ENCODE measurements around the gene EVI5.
"Not testable (repeated sequence)": the region's sequence is repeated elsewhere in the genome, so short reads cannot be mapped to it uniquely, and the experiment has no call there.

Gene EVI5

GRCh38 chr1:92585831-92586230, 199.1 kb downstream of the EVI5 start:
- TF ChIP-seq YY1 (IDR thresholded peaks at IDR 0.05; ENCODE audit: insufficient read depth, insufficient read length): no peak
- TF ChIP-seq SUZ12 (IDR thresholded peaks at IDR 0.05; ENCODE audit: extremely low read depth, insufficient read depth, insufficient read length): no peak
- peaks cover 2% of the 10 kb centered on the region for H3K36me3 ChIP-seq (ENCODE audit: insufficient read depth, insufficient read length, low read length)
- no peak overlapping the region for H3K9ac ChIP-seq (ENCODE audit: insufficient read length, low read depth)
- DNase-seq (ENCODE audit: low read depth, low spot score): no peak
- H3K9me3 ChIP-seq (ENCODE audit: insufficient read depth, low read length): peaks cover 20% of the 10 kb centered on the region
- H3K27me3 ChIP-seq (ENCODE audit: insufficient read depth, insufficient read length): no peaks in the 10 kb centered on the region
- no peaks in the 10 kb centered on the region for H3K4me1 ChIP-seq (ENCODE audit: insufficient read depth, insufficient read length)
- no peak overlapping the region for H3K4me3 ChIP-seq (ENCODE audit: insufficient read length, low read depth)

DNA sequence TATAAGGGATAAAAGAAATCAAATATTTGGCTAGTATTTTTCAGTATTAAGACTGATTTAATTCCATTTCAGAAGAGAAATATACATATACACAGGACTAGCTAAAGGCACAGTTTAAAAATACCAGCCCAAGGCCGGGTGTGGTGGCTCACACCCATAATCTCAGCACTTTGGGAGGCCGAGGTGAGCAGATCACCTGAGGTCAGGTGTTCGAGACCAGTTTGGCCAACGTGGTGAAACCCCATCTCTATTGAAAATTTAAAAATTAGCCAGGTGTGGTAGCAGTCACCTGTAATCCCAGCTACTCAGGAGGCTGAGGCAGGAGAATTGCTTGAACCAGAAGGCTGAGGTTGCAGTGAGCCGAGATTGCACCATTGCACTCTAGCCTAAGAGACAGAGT, 200.1 kb downstream of the EVI5 start:
- not testable (repeated sequence) for H3K4me3 ChIP-seq (ENCODE audit: insufficient read length, low read depth); H3K4me1 ChIP-seq (ENCODE audit: insufficient read depth, insufficient read length); H3K27me3 ChIP-seq (ENCODE audit: insufficient read depth, insufficient read length); H3K9ac ChIP-seq (ENCODE audit: insufficient read length, low read depth); DNase-seq (ENCODE audit: low read depth, low spot score); H3K36me3 ChIP-seq (ENCODE audit: insufficient read depth, insufficient read length, low read length)
- peaks cover 19% of the 10 kb centered on the region for H3K9me3 ChIP-seq (ENCODE audit: insufficient read depth, low read length)

- Histone ChIP-seq H3K4me3 (ENCODE audit: insufficient read length, low read depth) (no peak overlapping the region), H3K9me3 (ENCODE audit: insufficient read depth, low read length) (peaks cover 12% of the 10 kb centered on the region), H3K27me3 (ENCODE audit: insufficient read depth, insufficient read length) (no peaks in the 10 kb centered on the region), H3K36me3 (ENCODE audit: insufficient read depth, insufficient read length, low read length) (peaks cover 2% of the 10 kb centered on the region), H3K4me1 (ENCODE audit: insufficient read depth, insufficient read length) (no peaks in the 10 kb centered on the region), H3K9ac (ENCODE audit: insufficient read length, low read depth) (no peak overlapping the region)
- no peak for DNase-seq (ENCODE audit: low read depth, low spot score)
- TF ChIP-seq ZNF274 (IDR thresholded peaks at IDR 0.05; ENCODE audit: low read depth, low read length): no peak
- TF ChIP-seq YY1 (IDR thresholded peaks at IDR 0.05; ENCODE audit: insufficient read depth, insufficient read length): no peak
- no peak for TF ChIP-seq SUZ12 (IDR thresholded peaks at IDR 0.05; ENCODE audit: extremely low read depth, insufficient read depth, insufficient read length)
Observed at GRCh38 chr1:92583821-92584760, 200.8 kb downstream of the EVI5 start.

- no peak overlapping the region for H3K9ac ChIP-seq (ENCODE audit: insufficient read length, low read depth)
- DNase-seq (ENCODE audit: low read depth, low spot score): no peak
- no peaks in the 10 kb centered on the region for H3K9me3 ChIP-seq (ENCODE audit: insufficient read depth, low read length)
- no peak overlapping the region for H3K4me3 ChIP-seq (ENCODE audit: insufficient read length, low read depth)
- H3K27me3 ChIP-seq (ENCODE audit: insufficient read depth, insufficient read length): no peaks in the 10 kb centered on the region
- no peaks in the 10 kb centered on the region for H3K36me3 ChIP-seq (ENCODE audit: insufficient read depth, insufficient read length, low read length)
- H3K4me1 ChIP-seq (ENCODE audit: insufficient read depth, insufficient read length): no peaks in the 10 kb centered on the region
- TF ChIP-seq SUZ12 (IDR thresholded peaks at IDR 0.05; ENCODE audit: extremely low read depth, insufficient read depth, insufficient read length): no peak
- no peak for TF ChIP-seq YY1 (IDR thresholded peaks at IDR 0.05; ENCODE audit: insufficient read depth, insufficient read length)
- TF ChIP-seq ZNF274 (IDR thresholded peaks at IDR 0.05; ENCODE audit: low read depth, low read length): no peak
Observed at GRCh38 chr1:92577261-92577895, 207.5 kb downstream of the EVI5 start.

DNA sequence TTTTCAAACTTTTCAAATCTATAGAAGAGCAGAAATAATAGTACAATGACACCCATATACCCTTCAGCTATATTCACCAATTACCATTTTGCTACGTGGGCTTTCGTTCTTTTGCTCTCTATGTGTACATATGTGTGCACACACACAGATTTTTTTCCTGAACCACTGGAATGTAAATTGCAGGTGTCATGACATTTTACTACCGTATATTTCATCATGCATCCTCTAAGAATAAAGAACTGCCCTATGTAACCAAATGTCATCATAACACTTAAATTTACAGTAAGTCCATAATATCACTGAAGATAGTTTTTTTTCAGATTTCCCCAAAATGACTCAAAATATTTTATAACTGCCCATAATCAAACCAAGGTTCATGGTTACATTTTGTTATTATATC, 209.8 kb downstream of the EVI5 start:
- no peaks in the 10 kb centered on the region for H3K36me3 ChIP-seq (ENCODE audit: insufficient read depth, insufficient read length, low read length)
- TF ChIP-seq ZNF274 (IDR thresholded peaks at IDR 0.05; ENCODE audit: low read depth, low read length): no peak
- no peak for TF ChIP-seq YY1 (IDR thresholded peaks at IDR 0.05; ENCODE audit: insufficient read depth, insufficient read length)
- TF ChIP-seq SUZ12 (IDR thresholded peaks at IDR 0.05; ENCODE audit: extremely low read depth, insufficient read depth, insufficient read length): no peak
- H3K9ac ChIP-seq (ENCODE audit: insufficient read length, low read depth): no peak overlapping the region

GRCh38 chr1:92572520-92572919, 212.4 kb downstream of the EVI5 start:
- TF ChIP-seq ZNF274 (IDR thresholded peaks at IDR 0.05; ENCODE audit: low read depth, low read length) (no peak), SUZ12 (IDR thresholded peaks at IDR 0.05; ENCODE audit: extremely low read depth, insufficient read depth, insufficient read length) (no peak), YY1 (IDR thresholded peaks at IDR 0.05; ENCODE audit: insufficient read depth, insufficient read length) (no peak)
- Histone ChIP-seq H3K4me3 (ENCODE audit: insufficient read length, low read depth) (no peak overlapping the region), H3K27me3 (ENCODE audit: insufficient read depth, insufficient read length) (no peaks in the 10 kb centered on the region), H3K36me3 (ENCODE audit: insufficient read depth, insufficient read length, low read length) (no peaks in the 10 kb centered on the region), H3K9me3 (ENCODE audit: insufficient read depth, low read length) (no peaks in the 10 kb centered on the region), H3K4me1 (ENCODE audit: insufficient read depth, insufficient read length) (no peaks in the 10 kb centered on the region), H3K9ac (ENCODE audit: insufficient read length, low read depth) (no peak overlapping the region)
- no peak for DNase-seq (ENCODE audit: low read depth, low spot score)

More for the DNA sequence above, 209.8 kb downstream of the EVI5 start:
- H3K4me1 ChIP-seq (ENCODE audit: insufficient read depth, insufficient read length): no peaks in the 10 kb centered on the region
- H3K27me3 ChIP-seq (ENCODE audit: insufficient read depth, insufficient read length): no peaks in the 10 kb centered on the region
- H3K4me3 ChIP-seq (ENCODE audit: insufficient read length, low read depth): no peak overlapping the region
- no peaks in the 10 kb centered on the region for H3K9me3 ChIP-seq (ENCODE audit: insufficient read depth, low read length)
- no peak for DNase-seq (ENCODE audit: low read depth, low spot score)

GRCh38 chr1:92571578-92571977, 213.3 kb downstream of the EVI5 start:
- Histone ChIP-seq H3K9ac (ENCODE audit: insufficient read length, low read depth) (no peak overlapping the region), H3K9me3 (ENCODE audit: insufficient read depth, low read length) (no peaks in the 10 kb centered on the region), H3K27me3 (ENCODE audit: insufficient read depth, insufficient read length) (no peaks in the 10 kb centered on the region), H3K4me1 (ENCODE audit: insufficient read depth, insufficient read length) (no peaks in the 10 kb centered on the region), H3K4me3 (ENCODE audit: insufficient read length, low read depth) (no peak overlapping the region), H3K36me3 (ENCODE audit: insufficient read depth, insufficient read length, low read length) (no peaks in the 10 kb centered on the region)
- DNase-seq (ENCODE audit: low read depth, low spot score): no peak
- TF ChIP-seq YY1 (IDR thresholded peaks at IDR 0.05; ENCODE audit: insufficient read depth, insufficient read length) (no peak), ZNF274 (IDR thresholded peaks at IDR 0.05; ENCODE audit: low read depth, low read length) (no peak), SUZ12 (IDR thresholded peaks at IDR 0.05; ENCODE audit: extremely low read depth, insufficient read depth, insufficient read length) (no peak)
